HG03520 (cell line): ENCODE measurements around the gene FOXRED2.
"Not testable (repeated sequence)": the region's sequence is repeated elsewhere in the genome, so short reads cannot be mapped to it uniquely, and the experiment has no call there.

Experiments used
- ATAC-seq: cut with Tn5 transposase; IDR thresholded peaks from one replicate; pipeline ENCODE4 v1.9.1; 2021; ENCODE audit warnings: mild to moderate bottlenecking, moderate library complexity; ENCODE audit not compliant: unreplicated experiment

The FOXRED2 gene

GRCh38 chr22:36506637-36507517, at the start of gene FOXRED2:
Gene FOXRED2 (minus strand): TSS chr22:36507040. CDS start chr22:36506422, 618 bp downstream.
- ATAC-seq = peak; percentile 83

GRCh38 chr22:36554098-36554497, 47.3 kb upstream of the FOXRED2 start:
- ATAC-seq = no peak

GRCh38 chr22:36552289-36552688, 45.4 kb upstream of the FOXRED2 start:
- ATAC-seq = no peak

- ATAC-seq = no peak
These were observed 44.1 kb upstream of the FOXRED2 start for GRCh38 chr22:36550701-36551495.

GRCh38 chr22:36549033-36549432, 42.2 kb upstream of the FOXRED2 start:
- ATAC-seq = no peak

- no peak for ATAC-seq
These were observed 41.8 kb upstream of the FOXRED2 start for GRCh38 chr22:36548606-36549005.

- ATAC-seq = no peak
These were observed 40.1 kb upstream of the FOXRED2 start for GRCh38 chr22:36546932-36547331.

- ATAC-seq = no peak
These were observed 39.4 kb upstream of the FOXRED2 start for GRCh38 chr22:36546092-36546804.

- ATAC-seq = no peak
These were observed 37.3 kb upstream of the FOXRED2 start for GRCh38 chr22:36544107-36544620.

- ATAC-seq = no peak
These were observed 35.1 kb upstream of the FOXRED2 start for GRCh38 chr22:36541831-36542411.

GRCh38 chr22:36540867-36541642, 34.2 kb upstream of the FOXRED2 start:
- ATAC-seq = no peak

- ATAC-seq = no peak
These were observed 31.7 kb upstream of the FOXRED2 start for GRCh38 chr22:36538529-36538928.

GRCh38 chr22:36536717-36537116, 29.9 kb upstream of the FOXRED2 start:
- ATAC-seq = no peak

GRCh38 chr22:36533320-36533719, 26.5 kb upstream of the FOXRED2 start:
- ATAC-seq = not testable (repeated sequence)

- no peak for ATAC-seq
These were observed 25.6 kb upstream of the FOXRED2 start for GRCh38 chr22:36532466-36532865.

- ATAC-seq = peak; percentile 83
These were observed 22.2 kb upstream of the FOXRED2 start, which contains the start of gene EIF3D for GRCh38 chr22:36528795-36529751. Gene EIF3D (minus strand): TSS chr22:36529166. CDS start chr22:36526121, 3,045 bp downstream.

- no peak for ATAC-seq
These were observed 21.5 kb upstream of the FOXRED2 start for GRCh38 chr22:36528341-36528740.

GRCh38 chr22:36522662-36523061, 15.8 kb upstream of the FOXRED2 start:
- no peak for ATAC-seq

- no peak for ATAC-seq
These were observed 13.6 kb upstream of the FOXRED2 start for GRCh38 chr22:36520423-36520822.
